K562 (cell line): ENCODE data around the gene CLSTN1. TPM values are rescaled to one million over a fixed set of nuclear protein-coding genes. Genes with fewer than 3 reads are reported as not detected.

Experiments
- ATAC-seq: fragments of 200-7000 bp; cut with Tn5 transposase; 3 replicates; pipeline ENCODE4 v1.9.1; 2020; ENCODE audit warnings: moderate library complexity
- BruUV-seq: library from RNA; stranded (reverse); fragments of 400-500 nt; replicated peaks from 2 replicates; lab custom pipeline; 2021; lab: Mats Ljungman, UMichigan
- CTCF ChIA-PET: fragments of 300-600 bp; formaldehyde crosslinking; extraction: SDS; loops from one replicate; lab custom pipeline; 2021; ENCODE audit warnings: low intra/inter-chr PET ratio; lab: Yijun Ruan, JAX
- POLR2A ChIA-PET: fragments of 300-600, 350-650 bp; sonication (Branson Sonifier 250); formaldehyde crosslinking; extraction: SDS; loops from one replicate; lab custom pipeline; 2021; ENCODE audit warnings: antibody characterized with exemption, inconsistent platforms; lab: Yijun Ruan, JAX
- DNase-seq, 4 experiments: peaks; one replicate each; pipeline versions ENCODE4 v3.0.0 to v3.0.0-alpha.2; 2011 to 2018; ENCODE audit warnings: low spot score in 3 of 4, mixed read lengths in 3 of 4; ENCODE audit errors: extremely low read depth in 1 of 4
- FAIRE-seq: peaks from 2 replicates; lab custom pipeline; 2011; peaks lifted over from hg19 to GRCh38; lab: Jason Lieb, UNC
- H2AFZ ChIP-seq: 2 replicates; pipeline ENCODE4 v1.6.0; 2011; ENCODE audit warnings: low read depth, low read length, control low read depth, inconsistent platforms
- H3K27ac ChIP-seq: fragments of 200-600 bp; 3 replicates; pipeline ENCODE4 v1.8.0; 2011; ENCODE audit warnings: low read depth, mild to moderate bottlenecking, control low read depth, inconsistent platforms, low read length, moderate library complexity, mixed read lengths; ENCODE audit errors: extremely low read depth
- H3K27me3 ChIP-seq, 2 experiments: fragments of 300-600 bp in 1 of 2; 2 replicates in 1 of 2; 3 replicates in 1 of 2; pipeline versions ENCODE4 v1.6.0 to v1.8.0; 2011; ENCODE audit warnings: inconsistent platforms in 2 of 2, low read length in 2 of 2, mild to moderate bottlenecking in 1 of 2, mixed read lengths in 1 of 2, moderate library complexity in 1 of 2; ENCODE audit not compliant: control insufficient read depth in 2 of 2, insufficient read depth in 2 of 2
- H3K36me3 ChIP-seq: fragments of 300-600 bp; 3 replicates; pipeline ENCODE4 v1.8.0; 2011; ENCODE audit warnings: mild to moderate bottlenecking, low read length, inconsistent platforms; ENCODE audit not compliant: control insufficient read depth, insufficient read depth
- H3K4me1 ChIP-seq, 2 experiments: fragments of 200-600 bp in 1 of 2; replicated peaks in 1 of 2; 2 replicates in 1 of 2; 3 replicates in 1 of 2; pipeline versions ENCODE4 v1.5.1 to v1.8.0; 2011; ENCODE audit warnings: inconsistent platforms in 2 of 2, low read length in 2 of 2, mild to moderate bottlenecking in 1 of 2, mixed read lengths in 1 of 2, moderate library complexity in 1 of 2; ENCODE audit not compliant: control insufficient read depth in 2 of 2, insufficient read depth in 2 of 2
- H3K4me2 ChIP-seq: 2 replicates; pipeline ENCODE4 v1.6.1; 2011; ENCODE audit warnings: low read length, control low read depth, inconsistent platforms, mixed read lengths; ENCODE audit not compliant: insufficient read depth
- H3K4me3 ChIP-seq: fragments of 200-600 bp; sonication (generic), shearing (Covaris generic); 2 replicates; pipeline ENCODE4 v1.5.1; 2016; ENCODE audit warnings: control low read depth, inconsistent platforms
- H3K79me2 ChIP-seq: fragments of 200-600 bp; 3 replicates; pipeline ENCODE4 v1.8.0; 2011; ENCODE audit warnings: low read length, inconsistent platforms; ENCODE audit not compliant: control insufficient read depth, insufficient read depth
- H3K9ac ChIP-seq, 2 experiments: 2 replicates each; pipeline versions ENCODE4 v1.6.0 to v1.6.1; 2011; ENCODE audit warnings: low read depth in 2 of 2, low read length in 2 of 2, control low read depth in 1 of 2, inconsistent platforms in 1 of 2, mild to moderate bottlenecking in 1 of 2, mixed read lengths in 1 of 2; ENCODE audit not compliant: insufficient read depth in 1 of 2
- H3K9me1 ChIP-seq: one replicate; pipeline ENCODE4 v1.6.0; 2011; ENCODE audit warnings: inconsistent platforms, mild to moderate bottlenecking, low read length, moderate library complexity; ENCODE audit not compliant: control insufficient read depth, insufficient read depth
- H3K9me3 ChIP-seq: replicated peaks from 2 replicates; pipeline ENCODE4 v1.5.1; 2011; ENCODE audit warnings: low read depth, low read length, inconsistent platforms; ENCODE audit not compliant: control insufficient read depth, insufficient read depth
- H4K20me1 ChIP-seq: replicated peaks from 2 replicates; pipeline ENCODE4 v1.6.1; 2011; ENCODE audit warnings: low read length, inconsistent platforms, mixed read lengths; ENCODE audit not compliant: control insufficient read depth, insufficient read depth
- CTBP1 ChIP-seq: fragments of 450-650 bp; IDR thresholded peaks from 2 replicates; pipeline ENCODE4 v1.6.1; 2016; ENCODE audit warnings: borderline replicate concordance
- TCF7L2 ChIP-seq: fragments of 150-350 bp; IDR thresholded peaks from 2 replicates; pipeline ENCODE4 v1.6.1; 2016; ENCODE audit warnings: low read depth, mild to moderate bottlenecking, low read length, moderate library complexity
- WGBS: fragments of 100-300 bp; shearing (Covaris generic); methylation state at CpG from one replicate; pipeline ENCODE4 v1.1.6; 2016; ENCODE audit warnings: low coverage, mixed read lengths; ENCODE audit not compliant: insufficient coverage; ENCODE audit errors: missing lambda C conversion rate; 5-methylcytosine and 5-hydroxymethylcytosine counted together
- in situ Hi-C: fragments of 300-500 bp; cut with MboI; formaldehyde crosslinking; loops from 4 replicates; pipeline ENCODE4 v1.15.0; 2018; ENCODE audit warnings: inconsistent platforms, mixed read lengths
- intact Hi-C: fragments of 100-400 bp; cut with micrococcal nuclease; formaldehyde crosslinking; loops from 2 replicates; pipeline ENCODE4 v1.14.2; 2022
- polyA plus RNA-seq, 8 experiments: library from polyadenylated mRNA; depleted of rRNA in 4 of 8; stranded (reverse) in 5 of 8; unstranded in 3 of 8; fragments of >200 nt; fragmentation: Nextera tagmentation in 2 of 8; fragmentation: Illumina TruSeq in 1 of 8; extraction: Ambion mirVana in 2 of 8; extraction: Trizol in 1 of 8; gene quantifications; 2 replicates each; pipeline versions ENCODE4 v1.2.1 to v1.2.3, GENCODE V29; 2011 to 2014; ENCODE audit warnings: inconsistent platforms in 1 of 8, missing spikeins in 1 of 8
- total RNA-seq, 7 experiments: library from RNA; depleted of rRNA in 6 of 7; stranded (reverse); fragments of >200 nt in 6 of 7; fragmentation: Illumina TruSeq in 2 of 7; extraction: Trizol in 2 of 7; gene quantifications; 2 replicates each; pipeline versions ENCODE4 v1.2.1 to v1.2.3, GENCODE V29; 2011 to 2021; ENCODE audit warnings: low replicate concordance in 1 of 7
- TF ChIP-seq, protein P1 (sequence below): sonication (generic); formaldehyde crosslinking; IDR thresholded peaks from 2 replicates; pipeline ENCODE4 v1.8.0; 2023; ENCODE audit warnings: missing genetic modification reagents, mild to moderate bottlenecking, borderline replicate concordance

Gene CLSTN1
- total and polyA plus RNA-seq, 9 of the 15 experiments (the other 6 are each of a cell fraction or from before 2014, with no cell fraction given), result 1.1 to 32.5 (median 13.3) TPM

GRCh38 chr1:9817734-9818133 lies 6.0 kb downstream of the CLSTN1 start:
- H2AFZ ChIP-seq, result no peak overlapping the region
- CTCF ChIA-PET, result no interaction called here
- FAIRE-seq, result no peak
- no peak for DNase-seq
- no peak overlapping the region for H3K27ac ChIP-seq
- peaks cover 1 to 6% of the 10 kb centered on the region in 2 experiments for H3K4me1 ChIP-seq
- POLR2A ChIA-PET, result interaction anchor here (0.5 to 1.4 kb wide), 6 partner anchors 12 to 385 kb away, joined by 3 to 8 read pairs (median 4); no protein-coding TSS in a partner anchor
- H3K36me3 ChIP-seq, result no peaks in the 10 kb centered on the region
- H3K27me3 ChIP-seq, result no peaks in the 10 kb centered on the region
- H3K9me3 ChIP-seq, result no peaks in the 10 kb centered on the region
- no peak overlapping the region for H3K9ac ChIP-seq
- WGBS, result 80% methylated on average over 4 of the region's 4 CpGs
- H3K9me1 ChIP-seq, result no peaks in the 10 kb centered on the region
- H4K20me1 ChIP-seq, result peaks cover 3% of the 10 kb centered on the region; the same call in 1 of the 2 replicates
- TF ChIP-seq TCF7L2 (no peak), CTBP1 (no peak)
- TF ChIP-seq, protein P1, sequence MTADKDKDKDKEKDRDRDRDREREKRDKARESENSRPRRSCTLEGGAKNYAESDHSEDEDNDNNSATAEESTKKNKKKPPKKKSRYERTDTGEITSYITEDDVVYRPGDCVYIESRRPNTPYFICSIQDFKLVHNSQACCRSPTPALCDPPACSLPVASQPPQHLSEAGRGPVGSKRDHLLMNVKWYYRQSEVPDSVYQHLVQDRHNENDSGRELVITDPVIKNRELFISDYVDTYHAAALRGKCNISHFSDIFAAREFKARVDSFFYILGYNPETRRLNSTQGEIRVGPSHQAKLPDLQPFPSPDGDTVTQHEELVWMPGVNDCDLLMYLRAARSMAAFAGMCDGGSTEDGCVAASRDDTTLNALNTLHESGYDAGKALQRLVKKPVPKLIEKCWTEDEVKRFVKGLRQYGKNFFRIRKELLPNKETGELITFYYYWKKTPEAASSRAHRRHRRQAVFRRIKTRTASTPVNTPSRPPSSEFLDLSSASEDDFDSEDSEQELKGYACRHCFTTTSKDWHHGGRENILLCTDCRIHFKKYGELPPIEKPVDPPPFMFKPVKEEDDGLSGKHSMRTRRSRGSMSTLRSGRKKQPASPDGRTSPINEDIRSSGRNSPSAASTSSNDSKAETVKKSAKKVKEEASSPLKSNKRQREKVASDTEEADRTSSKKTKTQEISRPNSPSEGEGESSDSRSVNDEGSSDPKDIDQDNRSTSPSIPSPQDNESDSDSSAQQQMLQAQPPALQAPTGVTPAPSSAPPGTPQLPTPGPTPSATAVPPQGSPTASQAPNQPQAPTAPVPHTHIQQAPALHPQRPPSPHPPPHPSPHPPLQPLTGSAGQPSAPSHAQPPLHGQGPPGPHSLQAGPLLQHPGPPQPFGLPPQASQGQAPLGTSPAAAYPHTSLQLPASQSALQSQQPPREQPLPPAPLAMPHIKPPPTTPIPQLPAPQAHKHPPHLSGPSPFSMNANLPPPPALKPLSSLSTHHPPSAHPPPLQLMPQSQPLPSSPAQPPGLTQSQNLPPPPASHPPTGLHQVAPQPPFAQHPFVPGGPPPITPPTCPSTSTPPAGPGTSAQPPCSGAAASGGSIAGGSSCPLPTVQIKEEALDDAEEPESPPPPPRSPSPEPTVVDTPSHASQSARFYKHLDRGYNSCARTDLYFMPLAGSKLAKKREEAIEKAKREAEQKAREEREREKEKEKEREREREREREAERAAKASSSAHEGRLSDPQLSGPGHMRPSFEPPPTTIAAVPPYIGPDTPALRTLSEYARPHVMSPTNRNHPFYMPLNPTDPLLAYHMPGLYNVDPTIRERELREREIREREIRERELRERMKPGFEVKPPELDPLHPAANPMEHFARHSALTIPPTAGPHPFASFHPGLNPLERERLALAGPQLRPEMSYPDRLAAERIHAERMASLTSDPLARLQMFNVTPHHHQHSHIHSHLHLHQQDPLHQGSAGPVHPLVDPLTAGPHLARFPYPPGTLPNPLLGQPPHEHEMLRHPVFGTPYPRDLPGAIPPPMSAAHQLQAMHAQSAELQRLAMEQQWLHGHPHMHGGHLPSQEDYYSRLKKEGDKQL (CRISPR knock-in tag), result no peak
- no TSS peak for BruUV-seq
- H3K4me2 ChIP-seq, result no peak overlapping the region
- intact Hi-C loops, result no loop called here
- H3K79me2 ChIP-seq, result peaks cover 16% of the 10 kb centered on the region
- in situ Hi-C loops, result no loop called here
- no peak overlapping the region for H3K4me3 ChIP-seq
- ATAC-seq, result no peak
